Neuronal stem cell (in vitro differentiated cells): ENCODE measurements around the gene HACD2.

ENCODE experiments used
- DNase-seq: peaks from one replicate; pipeline ENCODE4 v3.0.0-alpha.2; 2013; ENCODE audit warnings: low spot score
- H2AFZ ChIP-seq: one replicate; pipeline ENCODE4 v1.6.1; 2013; ENCODE audit warnings: mild to moderate bottlenecking, low read length, inconsistent platforms
- H2AK5ac ChIP-seq: 2 replicates; pipeline ENCODE4 v1.6.1; 2013; ENCODE audit warnings: low read depth, mild to moderate bottlenecking, inconsistent platforms, low read length, moderate library complexity, mixed read lengths
- H2BK120ac ChIP-seq: 2 replicates; pipeline ENCODE4 v1.6.1; 2013; ENCODE audit warnings: low read depth, mild to moderate bottlenecking, inconsistent platforms, low read length, moderate library complexity, mixed read lengths
- H2BK12ac ChIP-seq: one replicate; pipeline ENCODE4 v1.6.1; 2013; ENCODE audit warnings: low read length, inconsistent platforms
- H2BK15ac ChIP-seq: 2 replicates; pipeline ENCODE4 v1.6.1; 2013; ENCODE audit warnings: mild to moderate bottlenecking, low read length, inconsistent platforms, mixed read lengths
- H2BK5ac ChIP-seq: one replicate; pipeline ENCODE4 v1.6.1; 2013; ENCODE audit warnings: inconsistent platforms, mild to moderate bottlenecking, low read length, moderate library complexity
- H3K14ac ChIP-seq: one replicate; pipeline ENCODE4 v1.6.1; 2013; ENCODE audit warnings: low read length, inconsistent platforms
- H3K18ac ChIP-seq: 2 replicates; pipeline ENCODE4 v1.6.1; 2013; ENCODE audit warnings: low read length, inconsistent platforms
- H3K23ac ChIP-seq: 2 replicates; pipeline ENCODE4 v1.6.1; 2013; ENCODE audit warnings: low read depth, mild to moderate bottlenecking, mixed read lengths, low read length, inconsistent platforms; ENCODE audit not compliant: poor library complexity
- H3K27ac ChIP-seq: replicated peaks from 3 replicates; pipeline ENCODE4 v1.5.1; 2013; ENCODE audit warnings: low read length, inconsistent platforms
- H3K27me3 ChIP-seq, 3 experiments: 2 replicates each; pipeline ENCODE4 v1.6.1; 2013; ENCODE audit warnings: low read length in 3 of 3, mild to moderate bottlenecking in 2 of 3, inconsistent platforms in 1 of 3, low read depth in 1 of 3, mixed read lengths in 1 of 3, moderate library complexity in 1 of 3; ENCODE audit not compliant: control insufficient read depth in 3 of 3, insufficient read depth in 3 of 3
- H3K36me3 ChIP-seq, 2 donors: replicated peaks in 1 of 2; 2 replicates each; pipeline ENCODE4 v1.6.1; 2013; ENCODE audit warnings: low read length in 2 of 2; ENCODE audit not compliant: control insufficient read depth in 2 of 2, insufficient read depth in 2 of 2
- H3K4ac ChIP-seq: 2 replicates; pipeline ENCODE4 v1.6.1; 2013; ENCODE audit warnings: inconsistent platforms, mild to moderate bottlenecking, low read length, moderate library complexity
- H3K4me1 ChIP-seq, 2 donors: 1 replicate in 1 of 2; 2 replicates in 1 of 2; pipeline ENCODE4 v1.6.1; 2013; ENCODE audit warnings: low read length in 2 of 2, low read depth in 1 of 2; ENCODE audit not compliant: control insufficient read depth in 2 of 2, insufficient read depth in 1 of 2
- H3K4me2 ChIP-seq: one replicate; pipeline ENCODE4 v1.6.1; 2013; ENCODE audit warnings: mild to moderate bottlenecking, low read length, inconsistent platforms; ENCODE audit not compliant: insufficient read depth, poor library complexity, severe bottlenecking
- H3K4me3 ChIP-seq, 2 donors: 2 replicates each; pipeline ENCODE4 v1.5.1; 2013; ENCODE audit warnings: low read length in 2 of 2, mild to moderate bottlenecking in 2 of 2, inconsistent platforms in 1 of 2, moderate library complexity in 1 of 2
- H3K79me1 ChIP-seq: one replicate; pipeline ENCODE4 v1.6.1; 2013; ENCODE audit warnings: low read depth, mild to moderate bottlenecking, inconsistent platforms, low read length, moderate library complexity
- H3K9ac ChIP-seq: one replicate; pipeline ENCODE4 v1.6.1; 2013; ENCODE audit warnings: mild to moderate bottlenecking, low read depth, low read length, inconsistent platforms; ENCODE audit not compliant: poor library complexity
- H3K9me3 ChIP-seq, 2 donors: replicated peaks in 1 of 2; 2 replicates each; pipeline versions ENCODE3 to v1.6.1; 2013; ENCODE audit warnings: low read length in 2 of 2, mild to moderate bottlenecking in 2 of 2, inconsistent platforms in 1 of 2, low read depth in 1 of 2, mixed read lengths in 1 of 2, moderate library complexity in 1 of 2; ENCODE audit not compliant: control insufficient read depth in 2 of 2, insufficient read depth in 1 of 2
- H4K8ac ChIP-seq: one replicate; pipeline ENCODE4 v1.6.1; 2013; ENCODE audit warnings: low read depth, mild to moderate bottlenecking, inconsistent platforms, low read length, moderate library complexity
- H4K91ac ChIP-seq: one replicate; pipeline ENCODE4 v1.6.1; 2013; ENCODE audit warnings: low read length, low read depth, mild to moderate bottlenecking, inconsistent platforms; ENCODE audit not compliant: poor library complexity
- WGBS, 2 donors: extraction: QIAGEN DNeasy Blood & Tissue Kit; methylation state at CpG; one replicate each; pipeline ENCODE4 v1.1.7; 2013; ENCODE audit warnings: missing lambda C conversion rate in 2 of 2, mixed read lengths in 1 of 2; ENCODE audit not compliant: insufficient read length in 2 of 2, insufficient replicate concordance in 1 of 2; ENCODE audit errors: extremely low coverage in 2 of 2; 5-methylcytosine and 5-hydroxymethylcytosine counted together

Gene HACD2

DNA sequence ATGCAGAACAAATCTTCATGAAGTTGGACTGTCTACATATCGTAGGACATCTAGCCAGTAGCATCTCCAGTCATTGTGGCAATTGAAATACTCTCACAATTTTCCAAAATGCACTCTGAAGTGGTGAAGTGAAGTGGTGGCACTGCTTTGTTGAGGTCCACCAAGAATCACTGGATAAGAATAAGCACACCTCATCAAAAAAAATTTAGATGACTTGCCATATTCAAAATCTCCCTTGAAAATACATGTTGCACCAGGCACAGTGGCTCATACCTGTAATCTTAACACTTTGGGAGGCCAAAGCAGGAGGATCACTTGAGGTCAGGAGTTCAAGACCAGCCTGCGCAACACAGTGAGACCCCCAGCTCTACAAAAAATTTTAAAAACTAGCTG lies 12.9 kb downstream of the HACD2 start:
- Histone ChIP-seq H2BK5ac (no peak overlapping the region), H4K91ac (no peak overlapping the region), H3K18ac (no peak overlapping the region), H3K27me3 (no peaks in the 10 kb centered on the region), H2BK120ac (no peak overlapping the region), H3K9me3 (no peaks in the 10 kb centered on the region), H2BK12ac (no peak overlapping the region), H3K36me3 (peaks cover 1 to 59% of the 10 kb centered on the region in 2 donors), H3K9ac (no peak overlapping the region), H2AK5ac (no peak overlapping the region), H2BK15ac (no peak overlapping the region), H3K4me2 (no peak overlapping the region), H3K4me3 (no peak overlapping the region), H3K4ac (no peak overlapping the region), H3K23ac (no peak overlapping the region), H2AFZ (no peak overlapping the region), H3K4me1 (peaks cover 0 to 2% of the 10 kb centered on the region in 2 donors), H4K8ac (no peak overlapping the region), H3K14ac (no peak overlapping the region), H3K27ac (no peak overlapping the region), H3K79me1 (no peaks in the 10 kb centered on the region)
- no peak for DNase-seq
- no CpG with 5 or more reads among the region's 2 CpGs for WGBS, 2 donors

DNA sequence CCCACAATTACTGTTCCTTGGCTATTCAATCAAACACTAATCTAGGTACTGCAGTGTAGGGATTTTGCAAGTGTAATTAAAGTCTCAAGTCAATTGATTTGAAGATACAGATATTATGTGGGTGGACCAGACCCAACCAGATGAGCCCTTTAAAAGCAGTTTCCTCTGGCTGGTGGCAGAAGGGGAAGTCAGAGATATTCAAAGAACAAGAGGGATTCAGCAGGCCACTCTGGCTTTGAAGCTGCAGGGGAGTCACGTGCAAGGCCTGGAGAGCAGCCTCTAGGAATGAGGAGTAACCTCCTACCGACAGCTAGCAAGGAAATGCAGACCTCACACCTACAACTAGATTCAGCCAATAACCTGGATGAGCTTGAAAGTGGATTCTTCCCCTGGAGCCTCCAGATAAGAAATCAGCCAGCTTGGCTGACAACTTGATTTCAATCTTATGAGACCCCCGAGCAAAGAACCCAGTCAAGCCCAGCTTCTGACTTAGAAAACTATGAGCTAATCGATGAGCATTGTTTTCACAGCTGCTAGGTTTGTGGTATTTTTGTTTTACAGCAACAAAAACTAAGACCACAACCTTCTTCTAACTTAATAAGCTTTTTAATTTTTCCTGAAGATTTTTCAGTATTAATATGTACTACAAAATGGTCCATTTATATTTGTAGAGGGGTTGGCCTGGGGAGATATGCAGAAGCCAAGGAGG lies 13.4 kb downstream of the HACD2 start:
- peaks cover 1 to 60% of the 10 kb centered on the region in 2 donors for H3K36me3 ChIP-seq
- no peak overlapping the region for H2BK12ac ChIP-seq
- H3K27ac ChIP-seq: no peak overlapping the region
- no peak overlapping the region for H2BK120ac ChIP-seq
- H4K8ac ChIP-seq: no peak overlapping the region
- no CpG with 5 or more reads among the region's 4 CpGs for WGBS, 2 donors
- no peak overlapping the region for H2AFZ ChIP-seq
- no peak overlapping the region for H3K4me2 ChIP-seq
- no peak overlapping the region for H3K4me3 ChIP-seq
- H3K9ac ChIP-seq: no peak overlapping the region
- no peak overlapping the region for H2AK5ac ChIP-seq
- H3K4ac ChIP-seq: no peak overlapping the region
- DNase-seq: no peak
- H2BK5ac ChIP-seq: no peak overlapping the region
- no peak overlapping the region for H4K91ac ChIP-seq
- H3K79me1 ChIP-seq: no peaks in the 10 kb centered on the region
- H2BK15ac ChIP-seq: no peak overlapping the region
- H3K27me3 ChIP-seq: no peaks in the 10 kb centered on the region
- no peak overlapping the region for H3K18ac ChIP-seq
- no peaks in the 10 kb centered on the region for H3K9me3 ChIP-seq
- peaks cover 0 to 2% of the 10 kb centered on the region in 2 donors for H3K4me1 ChIP-seq
- no peak overlapping the region for H3K23ac ChIP-seq
- H3K14ac ChIP-seq: no peak overlapping the region

DNA sequence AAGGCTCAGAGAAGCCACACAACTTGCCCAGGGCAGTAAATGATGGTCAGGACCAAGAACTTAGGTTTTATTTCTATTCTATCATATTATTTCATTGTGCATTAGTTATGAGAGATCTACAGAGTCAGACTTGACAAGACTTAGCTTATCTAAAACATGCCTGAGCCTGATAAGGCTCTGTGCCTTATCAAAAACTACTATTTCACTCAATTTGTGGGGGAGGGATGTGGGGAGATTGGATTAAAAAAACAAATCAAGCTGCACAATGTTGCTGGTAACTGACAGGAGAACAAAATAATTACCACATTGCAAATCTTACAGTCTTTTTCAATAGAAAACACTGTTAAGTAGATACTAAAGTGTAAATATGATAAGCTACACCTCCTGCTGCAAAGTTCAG lies 16.0 kb downstream of the HACD2 start:
- Histone ChIP-seq H3K4me2 (no peak overlapping the region), H3K9ac (no peak overlapping the region), H2AFZ (no peak overlapping the region), H3K27ac (no peak overlapping the region), H3K79me1 (no peaks in the 10 kb centered on the region), H4K91ac (no peak overlapping the region), H2BK5ac (no peak overlapping the region), H2BK12ac (no peak overlapping the region), H3K4me1 (peaks cover 0 to 2% of the 10 kb centered on the region in 2 donors), H2AK5ac (no peak overlapping the region), H2BK120ac (no peak overlapping the region), H4K8ac (no peak overlapping the region), H3K18ac (no peak overlapping the region), H3K36me3 (peaks cover 3 to 56% of the 10 kb centered on the region in 2 donors), H3K23ac (no peak overlapping the region), H3K4ac (no peak overlapping the region), H2BK15ac (no peak overlapping the region), H3K27me3 (no peaks in the 10 kb centered on the region), H3K4me3 (no peak overlapping the region), H3K9me3 (no peaks in the 10 kb centered on the region), H3K14ac (no peak overlapping the region)
- no peak for DNase-seq

DNA sequence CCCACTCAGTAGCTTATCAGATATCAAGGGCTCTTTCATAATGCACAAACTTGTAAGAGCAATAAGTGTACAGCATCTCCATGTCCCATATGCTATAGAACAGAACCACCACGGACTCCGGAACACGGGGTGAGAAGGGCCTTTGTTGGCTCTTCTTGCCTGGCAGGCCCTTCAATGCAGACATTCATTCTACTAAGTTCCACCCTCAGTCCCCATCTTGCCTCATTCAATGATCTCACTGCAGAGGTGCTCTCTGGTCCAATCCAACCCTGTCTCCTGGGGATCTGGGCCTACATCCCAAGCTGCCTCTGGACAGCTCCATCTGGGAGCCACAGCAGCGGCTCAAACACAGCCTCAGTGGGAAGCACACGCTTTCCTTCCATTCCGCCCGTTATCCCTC lies 16.8 kb downstream of the HACD2 start:
- no peak overlapping the region for H3K4me2 ChIP-seq
- no peak overlapping the region for H3K27ac ChIP-seq
- no peak overlapping the region for H4K8ac ChIP-seq
- no peak overlapping the region for H3K4me3 ChIP-seq
- WGBS, 2 donors: no CpG with 5 or more reads among the region's 7 CpGs
- peaks cover 2 to 57% of the 10 kb centered on the region in 2 donors for H3K36me3 ChIP-seq
- DNase-seq: no peak
- no peak overlapping the region for H2BK120ac ChIP-seq
- H3K9me3 ChIP-seq: no peaks in the 10 kb centered on the region
- H2AFZ ChIP-seq: no peak overlapping the region
- no peaks in the 10 kb centered on the region for H3K79me1 ChIP-seq
- no peak overlapping the region for H3K14ac ChIP-seq
- no peak overlapping the region for H2BK5ac ChIP-seq
- H3K18ac ChIP-seq: no peak overlapping the region
- H3K4ac ChIP-seq: no peak overlapping the region
- H3K27me3 ChIP-seq: no peaks in the 10 kb centered on the region
- no peak overlapping the region for H2AK5ac ChIP-seq
- no peak overlapping the region for H4K91ac ChIP-seq
- no peak overlapping the region for H2BK15ac ChIP-seq
- no peak overlapping the region for H3K23ac ChIP-seq
- no peak overlapping the region for H2BK12ac ChIP-seq
- peaks cover 0 to 2% of the 10 kb centered on the region in 2 donors for H3K4me1 ChIP-seq
- H3K9ac ChIP-seq: no peak overlapping the region
